ENCODE results near the gene SLC6A12. TPM values are rescaled to one million over a fixed set of nuclear protein-coding genes. Genes with fewer than 3 reads are reported as not detected.

The SLC6A12 gene
- total and polyA plus RNA-seq, 2 donors (not counting 3 experiments of a cell fraction or from before 2014, with no cell fraction given), result not detected

DNA sequence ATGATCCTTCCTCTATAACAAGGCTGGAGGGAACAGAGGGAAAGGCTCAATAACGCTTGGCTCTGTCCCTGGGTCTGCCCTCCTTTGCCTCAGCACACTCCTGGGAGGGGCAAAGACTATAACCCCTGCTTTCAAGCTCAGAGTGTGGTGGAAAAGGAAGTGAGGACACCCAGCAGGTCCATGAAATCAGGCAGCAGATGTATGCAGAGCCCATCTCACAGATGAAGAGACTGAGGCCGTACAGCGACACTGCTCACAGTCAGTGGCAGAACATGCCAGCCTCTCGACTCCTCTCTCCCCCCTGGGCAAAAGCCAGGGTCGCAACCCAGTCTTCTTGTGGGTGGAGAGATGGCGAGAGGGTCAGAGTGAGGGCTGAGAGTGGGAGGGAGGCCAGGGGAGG lies 39.8 kb downstream of the SLC6A12 start:
- intact Hi-C loops (cut with micrococcal nuclease) (no loop called here), dilution Hi-C loops (cut with MboI; ENCODE audit: extremely low pct_ligation_motif_present, low sequenced_read_pairs) (no loop called here)
- no peak for DNase-seq (ENCODE audit: low read depth, low spot score)
- H3K79me2 ChIP-seq (ENCODE audit: control insufficient read depth, insufficient read depth, low read length), result no peaks in the 10 kb centered on the region
- H3K9ac ChIP-seq (replicated peaks; ENCODE audit: extremely low read depth, insufficient read depth, low read length), result no peak overlapping the region
- H3K27me3 ChIP-seq (ENCODE audit: control insufficient read depth in 2 of 2, insufficient read depth in 2 of 2, low read length in 2 of 2), result peaks cover 0 to 2% of the 10 kb centered on the region in 2 experiments
- no peak overlapping the region for H2AFZ ChIP-seq (ENCODE audit: low read depth, low read length)
- ChIA-PET POLR2A (no interaction called here), CTCF (no interaction called here)
- no peaks in the 10 kb centered on the region for H3K4me1 ChIP-seq (ENCODE audit: control insufficient read depth, extremely low read depth, insufficient read depth, low read length)
- no peak overlapping the region for H3K4me3 ChIP-seq (replicated peaks in 1 of 3; ENCODE audit: insufficient read depth in 1 of 3, low read depth in 1 of 3, low read length in 3 of 3)
- no peak for FAIRE-seq
- no peak overlapping the region for H3K4me2 ChIP-seq (ENCODE audit: insufficient read depth, low read length)
- H3K27ac ChIP-seq (ENCODE audit: insufficient read depth, low read depth, low read length), result no peak overlapping the region
- TF ChIP-seq MYC (IDR thresholded peaks at IDR 0.05; ENCODE audit: low read depth, low read length), result no peak
- no peak for TF ChIP-seq JUN (IDR thresholded peaks at IDR 0.05; ENCODE audit: borderline replicate concordance, insufficient read depth, insufficient read length, low read depth)
- TF ChIP-seq, protein P1, sequence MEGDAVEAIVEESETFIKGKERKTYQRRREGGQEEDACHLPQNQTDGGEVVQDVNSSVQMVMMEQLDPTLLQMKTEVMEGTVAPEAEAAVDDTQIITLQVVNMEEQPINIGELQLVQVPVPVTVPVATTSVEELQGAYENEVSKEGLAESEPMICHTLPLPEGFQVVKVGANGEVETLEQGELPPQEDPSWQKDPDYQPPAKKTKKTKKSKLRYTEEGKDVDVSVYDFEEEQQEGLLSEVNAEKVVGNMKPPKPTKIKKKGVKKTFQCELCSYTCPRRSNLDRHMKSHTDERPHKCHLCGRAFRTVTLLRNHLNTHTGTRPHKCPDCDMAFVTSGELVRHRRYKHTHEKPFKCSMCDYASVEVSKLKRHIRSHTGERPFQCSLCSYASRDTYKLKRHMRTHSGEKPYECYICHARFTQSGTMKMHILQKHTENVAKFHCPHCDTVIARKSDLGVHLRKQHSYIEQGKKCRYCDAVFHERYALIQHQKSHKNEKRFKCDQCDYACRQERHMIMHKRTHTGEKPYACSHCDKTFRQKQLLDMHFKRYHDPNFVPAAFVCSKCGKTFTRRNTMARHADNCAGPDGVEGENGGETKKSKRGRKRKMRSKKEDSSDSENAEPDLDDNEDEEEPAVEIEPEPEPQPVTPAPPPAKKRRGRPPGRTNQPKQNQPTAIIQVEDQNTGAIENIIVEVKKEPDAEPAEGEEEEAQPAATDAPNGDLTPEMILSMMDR (IDR thresholded peaks at IDR 0.05; ENCODE audit: extremely low read depth in 1 of 2, insufficient read depth in 1 of 2, low read depth in 1 of 2, low read length in 2 of 2), result no peak
- no peak for TF ChIP-seq POLR2AphosphoS5 (IDR thresholded peaks at IDR 0.05; ENCODE audit: insufficient read depth, low read depth, low read length)
- no peak for TF ChIP-seq POLR2A (IDR thresholded peaks at IDR 0.05; ENCODE audit: low read depth, low read length)
- no peak for TF ChIP-seq FOS (IDR thresholded peaks at IDR 0.05; ENCODE audit: borderline replicate concordance, insufficient read depth, low read length)
- no peak for TF ChIP-seq EZH2 (IDR thresholded peaks at IDR 0.05; ENCODE audit: borderline replicate concordance, low read depth, low read length, severe bottlenecking)
- TF ChIP-seq GATA2 (IDR thresholded peaks at IDR 0.05; ENCODE audit: insufficient read depth, insufficient read length, low read depth, low read length), result no peak
- TF ChIP-seq, protein P2, sequence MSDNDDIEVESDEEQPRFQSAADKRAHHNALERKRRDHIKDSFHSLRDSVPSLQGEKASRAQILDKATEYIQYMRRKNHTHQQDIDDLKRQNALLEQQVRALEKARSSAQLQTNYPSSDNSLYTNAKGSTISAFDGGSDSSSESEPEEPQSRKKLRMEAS (IDR thresholded peaks at IDR 0.05; ENCODE audit: insufficient read depth, insufficient read length), result no peak
- no peaks in the 10 kb centered on the region for H3K9me3 ChIP-seq (replicated peaks; ENCODE audit: control insufficient read depth, insufficient read depth, low read length)
- no peaks in the 10 kb centered on the region for H3K9me1 ChIP-seq (replicated peaks; ENCODE audit: control insufficient read depth, extremely low read depth, insufficient read depth, low read length)
- no peaks in the 10 kb centered on the region for H3K36me3 ChIP-seq (ENCODE audit: control insufficient read depth in 2 of 2, extremely low read depth in 1 of 2, insufficient read depth in 2 of 2, low read length in 2 of 2)
- no TSS peak for BruUV-seq (replicated peaks)
- H4K20me1 ChIP-seq (replicated peaks; ENCODE audit: control insufficient read depth, extremely low read depth, insufficient read depth, low read length), result no peaks in the 10 kb centered on the region

Measured in endothelial cell of umbilical vein (primary cell).